ENCODE results near the gene ENG.

- TF ChIP-seq CTCF (IDR thresholded peaks at IDR 0.05) (no peak), POLR2A (IDR thresholded peaks at IDR 0.05) (no peak), EP300 (IDR thresholded peaks at IDR 0.05) (no peak), POLR2AphosphoS5 (IDR thresholded peaks at IDR 0.05) (no peak)
Observed at GRCh38 chr9:127773272-127773671, 81.2 kb downstream of the ENG start.

All from stomach (tissue), 4 donors.